Heart left ventricle (tissue), 13 donors: Measurements from ENCODE around the gene TUBA8.

Experiments used
- POLR2A ChIP-seq, 2 donors: fragments of 450-650 bp; IDR thresholded peaks; one replicate each; pipeline ENCODE4 v1.6.1; 2017; ENCODE audit warnings: antibody characterized with exemption in 2 of 2, mild to moderate bottlenecking in 2 of 2, moderate library complexity in 2 of 2
- TF ChIP-seq, protein P1 (sequence below), 12 donors: fragments of 200-600 bp; sonication (generic) in 4 of 12; IDR thresholded peaks; one replicate each; pipeline versions ENCODE4 v1.5.0 to v1.8.0; 2018 to 2022; ENCODE audit warnings: antibody characterized with exemption in 12 of 12, mild to moderate bottlenecking in 5 of 12
- donor health status: ischemic (EF 13 %, LVEDD 7.1; RV severe dilation, severe dysfunction).
- donor health status: DM: no; HTN: yes; CAD: no.
- donor health status: DM: no; HTN: no; CAD: no.
- donor health status: ischemic (EF 25% LVEDD 6.9; RV normal size, moderate dysfunction).
- donor health status: ischemic (EF 25% LVEDD 5.7; RV mildly dilated, moderate dysfunction).
- donor health status: ischemic (EF 35%, LVEDD 5.7; RV mildly dilated, moderate dysfunction).
- donor health status: nonischemic (EF 11% LVEDD 7.7; RV severe dilation, severe dysfunction).
- donor health status: DM: yes; HTN: yes; CAD: no.
- donor health status: PGD.
- donor health status: ischemic (EF 29% LVEDD 5.4; RV normal size, mild dysfunction).
- donor health status: nonischemic (EF 23%, LVEDD 6.1; RV moderate dilation, normal function).

- TF ChIP-seq, protein P1, sequence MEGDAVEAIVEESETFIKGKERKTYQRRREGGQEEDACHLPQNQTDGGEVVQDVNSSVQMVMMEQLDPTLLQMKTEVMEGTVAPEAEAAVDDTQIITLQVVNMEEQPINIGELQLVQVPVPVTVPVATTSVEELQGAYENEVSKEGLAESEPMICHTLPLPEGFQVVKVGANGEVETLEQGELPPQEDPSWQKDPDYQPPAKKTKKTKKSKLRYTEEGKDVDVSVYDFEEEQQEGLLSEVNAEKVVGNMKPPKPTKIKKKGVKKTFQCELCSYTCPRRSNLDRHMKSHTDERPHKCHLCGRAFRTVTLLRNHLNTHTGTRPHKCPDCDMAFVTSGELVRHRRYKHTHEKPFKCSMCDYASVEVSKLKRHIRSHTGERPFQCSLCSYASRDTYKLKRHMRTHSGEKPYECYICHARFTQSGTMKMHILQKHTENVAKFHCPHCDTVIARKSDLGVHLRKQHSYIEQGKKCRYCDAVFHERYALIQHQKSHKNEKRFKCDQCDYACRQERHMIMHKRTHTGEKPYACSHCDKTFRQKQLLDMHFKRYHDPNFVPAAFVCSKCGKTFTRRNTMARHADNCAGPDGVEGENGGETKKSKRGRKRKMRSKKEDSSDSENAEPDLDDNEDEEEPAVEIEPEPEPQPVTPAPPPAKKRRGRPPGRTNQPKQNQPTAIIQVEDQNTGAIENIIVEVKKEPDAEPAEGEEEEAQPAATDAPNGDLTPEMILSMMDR (IDR thresholded peaks at IDR 0.05), result no peak
- no peak for TF ChIP-seq POLR2A (IDR thresholded peaks at IDR 0.05)
Measured at GRCh38 chr22:18085188-18085587, 25.4 kb upstream of the TUBA8 start.
